Esophagus muscularis mucosa (tissue), 3 donors: ENCODE measurements around the gene S1PR3.

Source experiments
- POLR2A ChIP-seq: fragments of 450-650 bp; IDR thresholded peaks from one replicate; pipeline ENCODE4 v1.6.1; 2017; ENCODE audit warnings: antibody characterized with exemption, moderate library complexity, mild to moderate bottlenecking, low read depth
- TF ChIP-seq, protein P1 (sequence below), 3 experiments: fragments of 200-600 bp in 2 of 3; fragments of 450-650 bp in 1 of 3; sonication (generic) in 2 of 3; IDR thresholded peaks; one replicate each; pipeline ENCODE4 v1.5.1; 2017 to 2019; ENCODE audit warnings: antibody characterized with exemption in 3 of 3, mild to moderate bottlenecking in 2 of 3, moderate library complexity in 1 of 3

DNA sequence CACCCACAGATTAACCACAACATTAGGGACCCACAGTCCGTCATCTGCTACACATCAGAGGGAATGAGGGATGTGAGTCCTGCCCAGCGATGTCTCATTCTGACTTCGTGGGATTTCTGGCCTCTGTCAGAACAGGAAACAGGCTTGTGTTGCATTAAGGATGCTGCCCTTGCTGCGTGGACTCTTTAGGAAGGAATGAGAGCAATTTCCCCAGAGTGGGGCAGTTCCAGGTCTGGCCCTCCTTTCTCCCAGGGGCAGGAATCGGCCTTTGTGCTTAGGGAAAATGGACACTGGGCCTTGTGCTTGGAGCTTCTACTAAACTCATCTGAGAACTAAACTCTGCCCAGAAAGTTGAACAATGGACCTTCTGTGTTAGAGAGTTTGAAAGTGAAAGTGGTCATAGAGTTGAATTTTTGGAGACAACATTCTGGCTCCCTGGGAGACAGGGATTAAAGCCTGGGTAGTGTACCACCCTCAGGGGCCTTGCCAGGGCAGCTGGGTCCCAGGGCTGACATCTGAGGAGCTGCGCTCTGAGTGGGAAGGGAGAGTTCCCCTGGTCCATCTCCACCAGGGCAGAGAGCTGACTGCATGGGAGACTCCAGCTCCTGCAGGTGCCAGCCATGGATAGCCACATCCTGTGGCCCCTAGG lies 37.8 kb upstream of the S1PR3 start:
- TF ChIP-seq, protein P1, sequence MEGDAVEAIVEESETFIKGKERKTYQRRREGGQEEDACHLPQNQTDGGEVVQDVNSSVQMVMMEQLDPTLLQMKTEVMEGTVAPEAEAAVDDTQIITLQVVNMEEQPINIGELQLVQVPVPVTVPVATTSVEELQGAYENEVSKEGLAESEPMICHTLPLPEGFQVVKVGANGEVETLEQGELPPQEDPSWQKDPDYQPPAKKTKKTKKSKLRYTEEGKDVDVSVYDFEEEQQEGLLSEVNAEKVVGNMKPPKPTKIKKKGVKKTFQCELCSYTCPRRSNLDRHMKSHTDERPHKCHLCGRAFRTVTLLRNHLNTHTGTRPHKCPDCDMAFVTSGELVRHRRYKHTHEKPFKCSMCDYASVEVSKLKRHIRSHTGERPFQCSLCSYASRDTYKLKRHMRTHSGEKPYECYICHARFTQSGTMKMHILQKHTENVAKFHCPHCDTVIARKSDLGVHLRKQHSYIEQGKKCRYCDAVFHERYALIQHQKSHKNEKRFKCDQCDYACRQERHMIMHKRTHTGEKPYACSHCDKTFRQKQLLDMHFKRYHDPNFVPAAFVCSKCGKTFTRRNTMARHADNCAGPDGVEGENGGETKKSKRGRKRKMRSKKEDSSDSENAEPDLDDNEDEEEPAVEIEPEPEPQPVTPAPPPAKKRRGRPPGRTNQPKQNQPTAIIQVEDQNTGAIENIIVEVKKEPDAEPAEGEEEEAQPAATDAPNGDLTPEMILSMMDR (IDR thresholded peaks at IDR 0.05): no peak
- TF ChIP-seq POLR2A: no peak
